ENCODE results near the gene CDIP1. TPM values are rescaled to one million over a fixed set of nuclear protein-coding genes. Genes with fewer than 3 reads are reported as not detected.

Gene CDIP1
- total RNA-seq, 1 donor from 2014 or later: 7.4 TPM

- Histone ChIP-seq H3K27me3 (ENCODE audit: control insufficient read depth, insufficient read depth, low read length) (no peaks in the 10 kb centered on the region), H3K36me3 (ENCODE audit: control insufficient read depth, insufficient read depth, low read length) (peaks cover 20% of the 10 kb centered on the region), H3K4me3 (ENCODE audit: low read depth, low read length) (no peak overlapping the region)
- TF ChIP-seq CTCF (IDR thresholded peaks at IDR 0.05; ENCODE audit: insufficient read depth, low read length, severe bottlenecking): no peak
- DNase-seq (ENCODE audit: low read depth): no peak
- no peak for FAIRE-seq
These were observed 72.4 kb downstream of the CDIP1 start for GRCh38 chr16:4465977-4466779.

- Histone ChIP-seq H3K36me3 (ENCODE audit: control insufficient read depth, insufficient read depth, low read length) (peaks cover 16% of the 10 kb centered on the region), H3K27me3 (ENCODE audit: control insufficient read depth, insufficient read depth, low read length) (no peaks in the 10 kb centered on the region), H3K4me3 (ENCODE audit: low read depth, low read length) (no peak overlapping the region)
- DNase-seq (ENCODE audit: low read depth) (no peak), FAIRE-seq (no peak)
- no peak for TF ChIP-seq CTCF (IDR thresholded peaks at IDR 0.05; ENCODE audit: insufficient read depth, low read length, severe bottlenecking)
These were observed 74.9 kb downstream of the CDIP1 start for GRCh38 chr16:4463522-4464163.

- FAIRE-seq (peak; percentile 68), DNase-seq (ENCODE audit: low read depth) (no peak)
- Histone ChIP-seq H3K27me3 (ENCODE audit: control insufficient read depth, insufficient read depth, low read length) (no peaks in the 10 kb centered on the region), H3K36me3 (ENCODE audit: control insufficient read depth, insufficient read depth, low read length) (peaks cover 17% of the 10 kb centered on the region), H3K4me3 (ENCODE audit: low read depth, low read length) (no peak overlapping the region)
- no peak for TF ChIP-seq CTCF (IDR thresholded peaks at IDR 0.05; ENCODE audit: insufficient read depth, low read length, severe bottlenecking)
These were observed 77.1 kb downstream of the CDIP1 start for GRCh38 chr16:4461250-4462085.

- Histone ChIP-seq H3K36me3 (ENCODE audit: control insufficient read depth, insufficient read depth, low read length) (peaks cover 16% of the 10 kb centered on the region), H3K4me3 (ENCODE audit: low read depth, low read length) (no peak overlapping the region)
- no peak for DNase-seq (ENCODE audit: low read depth)
These were observed 77.7 kb downstream of the CDIP1 start for GRCh38 chr16:4460936-4461249.

More at GRCh38 chr16:4460936-4461249, 77.7 kb downstream of the CDIP1 start:
- H3K27me3 ChIP-seq (ENCODE audit: control insufficient read depth, insufficient read depth, low read length): no peaks in the 10 kb centered on the region
- no peak for TF ChIP-seq CTCF (IDR thresholded peaks at IDR 0.05; ENCODE audit: insufficient read depth, low read length, severe bottlenecking)
- no peak for FAIRE-seq

Other genes with a start within 250 kb of the CDIP1 start
- 0.53 and 0.77 TPM in 2 replicates for gene GLIS2, start 222.7 kb downstream of the CDIP1 start, total RNA-seq
- 50.3 and 54.8 TPM in 2 replicates for gene PAM16, start 187.5 kb downstream of the CDIP1 start, total RNA-seq
- gene VASN, start 166.9 kb downstream of the CDIP1 start, total RNA-seq: 6.6 and 10.0 TPM in 2 replicates
- gene CORO7, start 122.2 kb downstream of the CDIP1 start, total RNA-seq: 7.6 and 15.6 TPM in 2 replicates
- gene DNAJA3, start 112.9 kb downstream of the CDIP1 start, total RNA-seq: 62.9 and 74.8 TPM in 2 replicates
- 62.7 and 69.4 TPM in 2 replicates for gene NMRAL1, start 64.1 kb downstream of the CDIP1 start, total RNA-seq
- gene HMOX2, start 62.4 kb downstream of the CDIP1 start, total RNA-seq: 66.1 and 92.7 TPM in 2 replicates
- not detected in 2 replicates for gene C16orf96, start 17.6 kb upstream of the CDIP1 start, total RNA-seq
- 3.7 and 4.7 TPM in 2 replicates for gene UBALD1, start 76.1 kb upstream of the CDIP1 start, total RNA-seq
- gene MGRN1, start 86.1 kb upstream of the CDIP1 start, total RNA-seq: 6.1 and 10.1 TPM in 2 replicates
- gene NUDT16L1, start 154.8 kb upstream of the CDIP1 start, total RNA-seq: 21.1 and 34.8 TPM in 2 replicates
- gene ANKS3, start 195.5 kb upstream of the CDIP1 start, total RNA-seq: 13.3 and 16.8 TPM in 2 replicates
- under 0.01 and 0.26 TPM in 2 replicates for gene DNAAF8, start 195.8 kb upstream of the CDIP1 start, total RNA-seq
- gene ZNF500, start 228.4 kb upstream of the CDIP1 start, total RNA-seq: 5.8 TPM in 2 replicates
- gene SEPTIN12, start 249.6 kb upstream of the CDIP1 start, total RNA-seq: not detected in 2 replicates